Measurements from ENCODE around the gene SNAI1. TPM values are rescaled to one million over a fixed set of nuclear protein-coding genes. Genes with fewer than 3 reads are reported as not detected.
"Not testable (repeated sequence)": the region's sequence is repeated elsewhere in the genome, so short reads cannot be mapped to it uniquely, and the experiment has no call there.

Gene SNAI1
- polyA plus RNA-seq, 4 donors, result 1.1 to 7.8 (median 6.9) TPM; not detected in 1

- Histone ChIP-seq H3K27me3 (ENCODE audit: control insufficient read depth in 3 of 3, insufficient read depth in 3 of 3, low read length in 3 of 3) (peaks cover 0 to 18% (median 3%) of the 10 kb centered on the region in 3 donors), H3K4me3 (ENCODE audit: low read depth in 1 of 3, low read length in 3 of 3) (no peak overlapping the region), H3K27ac (ENCODE audit: low read depth in 1 of 3, low read length in 2 of 3) (no peak overlapping the region), H3K9me3 (ENCODE audit: control insufficient read depth in 2 of 2, insufficient read depth in 1 of 2, low read depth in 1 of 2, low read length in 1 of 2) (no peaks in the 10 kb centered on the region), H3K36me3 (ENCODE audit: control insufficient read depth in 3 of 3, insufficient read depth in 2 of 3, low read depth in 1 of 3, low read length in 3 of 3) (no peaks in the 10 kb centered on the region), H3K4me1 (ENCODE audit: control insufficient read depth in 3 of 3, insufficient read depth in 2 of 3, low read depth in 1 of 3, low read length in 2 of 3) (peaks cover 0 to 18% (median 0%) of the 10 kb centered on the region in 3 donors)
- FAIRE-seq (no peak), DNase-seq (no peak)
- 86 to 92% (median 89%) methylated on average over 3 of the region's 3 CpGs for WGBS, 3 donors
These were observed 25.2 kb downstream of the SNAI1 start for GRCh38 chr20:50008007-50008406.

DNA sequence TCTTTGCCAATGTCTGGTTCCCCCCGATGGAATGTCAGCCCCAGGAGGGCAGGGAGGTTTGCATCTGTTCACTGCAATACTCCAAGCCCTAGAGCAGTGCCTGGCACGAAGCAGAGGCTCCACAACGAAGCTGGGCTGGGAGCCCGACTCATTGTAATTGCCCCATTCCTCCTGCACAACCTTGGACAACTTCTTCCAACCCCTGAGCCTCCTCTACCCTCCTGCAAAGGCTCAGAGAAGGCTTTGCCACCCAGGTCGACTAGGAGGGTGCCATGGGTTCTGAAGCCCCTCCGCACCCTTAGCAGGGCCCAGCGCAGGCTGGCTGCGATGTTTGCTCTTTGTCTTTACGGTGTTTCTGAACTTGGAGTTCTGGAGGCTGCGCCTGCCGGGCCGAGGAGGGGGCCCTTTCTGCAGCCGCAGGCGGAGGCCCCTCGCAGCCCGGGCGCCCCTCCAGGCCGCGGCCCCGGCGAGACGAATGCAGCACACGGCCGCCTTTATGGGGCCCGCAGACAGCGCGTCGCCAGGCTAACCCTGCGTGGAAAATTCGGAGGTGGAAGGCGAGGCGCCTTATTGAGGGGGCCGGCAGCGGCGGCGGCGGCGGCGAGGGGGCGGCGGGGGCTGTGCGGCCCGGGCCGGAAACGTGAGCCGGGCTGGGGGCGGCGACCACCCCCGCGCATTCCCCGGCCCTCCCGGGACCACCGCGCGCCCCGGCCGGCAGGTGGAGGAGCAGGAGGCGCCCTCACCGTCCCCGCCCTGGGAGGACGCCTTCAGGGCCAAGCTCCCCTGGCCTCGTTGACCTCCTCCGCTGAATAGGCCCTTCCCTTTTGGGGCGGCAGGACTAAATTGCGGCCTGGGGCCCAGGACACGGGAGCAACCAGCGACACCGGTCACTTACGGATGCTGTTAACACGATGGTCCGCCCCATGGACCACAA lies 27.0 kb downstream of the SNAI1 start:
- FAIRE-seq (no peak), DNase-seq (no peak)
- H3K27ac ChIP-seq (ENCODE audit: low read depth in 1 of 3, low read length in 2 of 3), result no peak overlapping the region
- no peak overlapping the region for H3K4me3 ChIP-seq (ENCODE audit: low read depth in 1 of 3, low read length in 3 of 3)
- H3K27me3 ChIP-seq (ENCODE audit: control insufficient read depth in 3 of 3, insufficient read depth in 3 of 3, low read length in 3 of 3), result peaks cover 0 to 18% (median 3%) of the 10 kb centered on the region in 3 donors
- no peaks in the 10 kb centered on the region for H3K9me3 ChIP-seq (ENCODE audit: control insufficient read depth in 2 of 2, insufficient read depth in 1 of 2, low read depth in 1 of 2, low read length in 1 of 2)
- peaks cover 0 to 31% (median 0%) of the 10 kb centered on the region in 3 donors for H3K4me1 ChIP-seq (ENCODE audit: control insufficient read depth in 3 of 3, insufficient read depth in 2 of 3, low read depth in 1 of 3, low read length in 2 of 3)
- H3K36me3 ChIP-seq (ENCODE audit: control insufficient read depth in 3 of 3, insufficient read depth in 2 of 3, low read depth in 1 of 3, low read length in 3 of 3), result peaks cover 0 to 2% (median 0%) of the 10 kb centered on the region in 3 donors
- 12 to 40% (median 25%) methylated on average over 40 to 71 of the region's 71 CpGs for WGBS, 3 donors

GRCh38 chr20:50011597-50011996 lies 28.8 kb downstream of the SNAI1 start:
- H3K27ac ChIP-seq (ENCODE audit: low read depth in 1 of 3, low read length in 2 of 3); DNase-seq; H3K36me3 ChIP-seq (ENCODE audit: control insufficient read depth in 3 of 3, insufficient read depth in 2 of 3, low read depth in 1 of 3, low read length in 3 of 3); FAIRE-seq; H3K9me3 ChIP-seq (ENCODE audit: control insufficient read depth in 2 of 2, insufficient read depth in 1 of 2, low read depth in 1 of 2, low read length in 1 of 2); H3K4me3 ChIP-seq (ENCODE audit: low read depth in 1 of 3, low read length in 3 of 3): not testable (repeated sequence)
- Histone ChIP-seq H3K27me3 (ENCODE audit: control insufficient read depth in 3 of 3, insufficient read depth in 3 of 3, low read length in 3 of 3) (peaks cover 0 to 18% (median 3%) of the 10 kb centered on the region in 3 donors), H3K4me1 (ENCODE audit: control insufficient read depth in 3 of 3, insufficient read depth in 2 of 3, low read depth in 1 of 3, low read length in 2 of 3) (peaks cover 0 to 47% (median 2%) of the 10 kb centered on the region in 3 donors)
- 79 to 85% (median 80%) methylated on average over 2 of the region's 3 CpGs for whole genome bisulfite sequencing, 3 donors

DNA sequence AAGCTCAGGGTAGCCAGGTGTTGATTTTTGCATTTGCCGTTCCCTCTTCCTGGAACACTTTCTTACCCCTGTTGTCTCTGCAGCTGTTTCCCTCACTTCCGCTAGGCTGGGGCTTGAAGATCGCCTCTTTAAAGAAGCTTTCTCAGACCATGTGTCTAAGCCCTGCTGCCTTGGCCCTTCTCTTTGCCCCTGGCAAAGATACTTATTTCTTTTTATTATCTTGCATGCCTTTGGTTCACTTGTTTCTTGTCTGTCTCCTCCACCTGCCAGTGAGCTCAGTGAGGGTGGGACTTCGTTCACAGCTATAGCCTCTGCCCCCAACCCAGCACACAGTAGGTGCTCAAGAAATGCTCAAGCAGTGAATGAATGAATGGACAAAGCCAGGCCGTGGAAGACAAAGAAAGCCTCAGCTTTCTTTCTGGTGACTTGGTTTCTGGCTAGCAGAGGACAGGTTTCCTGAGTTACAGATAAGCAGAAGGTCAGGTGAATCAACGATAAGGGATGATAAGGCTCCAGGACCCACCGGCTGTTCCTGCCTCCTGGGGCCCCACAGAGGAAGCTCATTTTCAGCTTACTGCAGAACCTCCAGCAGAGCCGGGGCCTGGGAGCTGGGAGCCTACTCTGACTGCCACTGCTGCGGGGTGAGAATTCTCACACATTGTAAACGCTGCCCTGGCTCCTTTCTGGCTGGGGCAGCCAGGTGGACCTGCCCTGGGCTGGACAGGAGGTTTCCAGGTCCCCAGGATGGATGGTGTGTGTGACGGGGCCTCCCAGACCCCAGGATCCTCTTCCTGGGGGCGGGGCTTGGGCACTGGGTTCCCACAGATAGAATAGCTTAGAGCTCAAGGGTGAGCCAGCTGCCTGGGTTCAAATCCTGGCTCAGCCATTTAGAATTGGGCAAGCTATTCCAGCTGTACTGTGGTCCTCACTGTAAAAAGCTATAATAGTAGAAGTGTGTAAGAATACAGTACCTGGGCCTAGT lies 29.8 kb downstream of the SNAI1 start:
- 34 to 46% (median 41%) methylated on average over 12 of the region's 12 CpGs for WGBS, 3 donors
- H3K36me3 ChIP-seq (ENCODE audit: control insufficient read depth in 3 of 3, insufficient read depth in 2 of 3, low read depth in 1 of 3, low read length in 3 of 3), result peaks cover 0 to 6% (median 0%) of the 10 kb centered on the region in 3 donors
- no peak for FAIRE-seq
- H3K4me1 ChIP-seq (ENCODE audit: control insufficient read depth in 3 of 3, insufficient read depth in 2 of 3, low read depth in 1 of 3, low read length in 2 of 3), result peaks cover 0 to 47% (median 2%) of the 10 kb centered on the region in 3 donors
- peaks cover 0 to 18% (median 3%) of the 10 kb centered on the region in 3 donors for H3K27me3 ChIP-seq (ENCODE audit: control insufficient read depth in 3 of 3, insufficient read depth in 3 of 3, low read length in 3 of 3)
- peak in 1 of 2 donors; percentile 82 for DNase-seq
- H3K4me3 ChIP-seq (ENCODE audit: low read depth in 1 of 3, low read length in 3 of 3), result no peak overlapping the region
- peak overlapping the region in 1 of 3 donors; percentile 88 for H3K27ac ChIP-seq (ENCODE audit: low read depth in 1 of 3, low read length in 2 of 3)
- no peaks in the 10 kb centered on the region for H3K9me3 ChIP-seq (ENCODE audit: control insufficient read depth in 2 of 2, insufficient read depth in 1 of 2, low read depth in 1 of 2, low read length in 1 of 2)

DNA sequence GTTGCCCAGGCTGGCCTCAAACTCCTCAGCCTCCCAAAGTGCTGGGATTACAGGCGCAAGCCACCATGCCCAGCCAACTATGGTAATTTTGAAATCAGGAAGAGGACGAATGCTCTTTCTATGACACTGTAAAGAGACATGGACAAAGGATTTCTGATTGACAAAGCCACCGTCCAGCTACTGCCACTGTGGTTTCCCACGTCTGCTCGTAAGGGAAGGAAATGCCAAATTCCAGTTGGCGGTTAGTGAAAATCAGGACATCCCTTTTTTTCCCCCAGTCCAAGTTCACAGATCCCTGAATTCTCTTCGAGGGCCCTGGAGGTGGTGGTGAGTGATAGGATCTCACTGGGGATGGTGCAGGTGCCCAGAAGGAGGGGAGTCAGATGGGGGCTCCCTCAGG lies 31.2 kb downstream of the SNAI1 start:
- Histone ChIP-seq H3K36me3 (ENCODE audit: control insufficient read depth in 3 of 3, insufficient read depth in 2 of 3, low read depth in 1 of 3, low read length in 3 of 3) (peaks cover 0 to 6% (median 0%) of the 10 kb centered on the region in 3 donors), H3K4me3 (ENCODE audit: low read depth in 1 of 3, low read length in 3 of 3) (no peak overlapping the region), H3K9me3 (ENCODE audit: control insufficient read depth in 2 of 2, insufficient read depth in 1 of 2, low read depth in 1 of 2, low read length in 1 of 2) (no peaks in the 10 kb centered on the region), H3K27ac (ENCODE audit: low read depth in 1 of 3, low read length in 2 of 3) (no peak overlapping the region), H3K4me1 (ENCODE audit: control insufficient read depth in 3 of 3, insufficient read depth in 2 of 3, low read depth in 1 of 3, low read length in 2 of 3) (peaks cover 0 to 47% (median 2%) of the 10 kb centered on the region in 3 donors), H3K27me3 (ENCODE audit: control insufficient read depth in 3 of 3, insufficient read depth in 3 of 3, low read length in 3 of 3) (peaks cover 0 to 14% (median 3%) of the 10 kb centered on the region in 3 donors)
- 83 to 89% (median 86%) methylated on average over 7 of the region's 7 CpGs for WGBS, 3 donors
- FAIRE-seq, result no peak
- no peak for DNase-seq

GRCh38 chr20:50014570-50015562 lies 32.1 kb downstream of the SNAI1 start:
- FAIRE-seq (no peak), DNase-seq (no peak)
- peaks cover 0 to 44% (median 2%) of the 10 kb centered on the region in 3 donors for H3K4me1 ChIP-seq (ENCODE audit: control insufficient read depth in 3 of 3, insufficient read depth in 2 of 3, low read depth in 1 of 3, low read length in 2 of 3)
- H3K4me3 ChIP-seq (ENCODE audit: low read depth in 1 of 3, low read length in 3 of 3), result no peak overlapping the region
- peaks cover 0 to 8% (median 3%) of the 10 kb centered on the region in 3 donors for H3K27me3 ChIP-seq (ENCODE audit: control insufficient read depth in 3 of 3, insufficient read depth in 3 of 3, low read length in 3 of 3)
- no peak overlapping the region for H3K27ac ChIP-seq (ENCODE audit: low read depth in 1 of 3, low read length in 2 of 3)
- peaks cover 0 to 6% (median 0%) of the 10 kb centered on the region in 3 donors for H3K36me3 ChIP-seq (ENCODE audit: control insufficient read depth in 3 of 3, insufficient read depth in 2 of 3, low read depth in 1 of 3, low read length in 3 of 3)
- WGBS, 3 donors, result 61 to 79% (median 77%) methylated on average over 27 to 38 of the region's 38 CpGs
- no peaks in the 10 kb centered on the region for H3K9me3 ChIP-seq (ENCODE audit: control insufficient read depth in 2 of 2, insufficient read depth in 1 of 2, low read depth in 1 of 2, low read length in 1 of 2)

DNA sequence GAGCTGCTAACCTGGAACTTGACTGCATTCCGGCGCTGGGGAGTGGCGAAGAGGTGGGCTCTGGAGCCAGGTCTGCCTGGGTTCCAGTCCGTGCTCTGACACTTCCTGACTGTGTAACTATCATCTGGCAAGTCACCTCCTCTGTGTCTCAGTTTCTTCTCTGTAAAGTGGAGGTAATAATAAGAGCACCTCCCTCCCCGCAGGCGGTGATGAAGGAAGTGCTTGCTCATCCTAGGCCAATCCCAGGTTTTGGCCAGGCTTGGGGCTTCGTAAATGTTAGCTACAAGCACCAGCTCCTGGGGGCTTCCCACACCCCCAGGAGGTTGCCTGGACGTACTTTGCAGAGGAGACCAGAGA lies 32.8 kb downstream of the SNAI1 start:
- no peak for FAIRE-seq
- peaks cover 0 to 6% (median 0%) of the 10 kb centered on the region in 3 donors for H3K36me3 ChIP-seq (ENCODE audit: control insufficient read depth in 3 of 3, insufficient read depth in 2 of 3, low read depth in 1 of 3, low read length in 3 of 3)
- H3K27ac ChIP-seq (ENCODE audit: low read depth in 1 of 3, low read length in 2 of 3), result peak overlapping the region in 1 of 3 donors; percentile 18
- H3K4me3 ChIP-seq (ENCODE audit: low read depth in 1 of 3, low read length in 3 of 3), result no peak overlapping the region
- 81 to 90% (median 83%) methylated on average over 8 of the region's 8 CpGs for WGBS, 3 donors
- H3K27me3 ChIP-seq (ENCODE audit: control insufficient read depth in 3 of 3, insufficient read depth in 3 of 3, low read length in 3 of 3), result peaks cover 0 to 2% (median 0%) of the 10 kb centered on the region in 3 donors
- peaks cover 0 to 40% (median 2%) of the 10 kb centered on the region in 3 donors for H3K4me1 ChIP-seq (ENCODE audit: control insufficient read depth in 3 of 3, insufficient read depth in 2 of 3, low read depth in 1 of 3, low read length in 2 of 3)
- no peak for DNase-seq
- no peaks in the 10 kb centered on the region for H3K9me3 ChIP-seq (ENCODE audit: control insufficient read depth in 2 of 2, insufficient read depth in 1 of 2, low read depth in 1 of 2, low read length in 1 of 2)

All from small intestine (tissue), 7 donors.